Panc1 (cell line): Measurements from ENCODE around the gene GFY. TPM values are rescaled to one million over a fixed set of nuclear protein-coding genes. Genes with fewer than 3 reads are reported as not detected.

Source experiments
- ATAC-seq: fragments of 200-7000 bp; cut with Tn5 transposase; 2 replicates; pipeline ENCODE4 v1.9.1; 2020; ENCODE audit warnings: mild to moderate bottlenecking, moderate library complexity
- BruUV-seq: library from RNA; stranded (reverse); fragments of 400-500 nt; replicated peaks from 2 replicates; lab custom pipeline; 2021; lab: Mats Ljungman, UMichigan
- CTCF ChIA-PET: fragments of 300-600 bp; sonication (Branson Sonifier 250); formaldehyde crosslinking; loops from one replicate; lab custom pipeline; 2022; ENCODE audit warnings: antibody characterized with exemption; lab: Charles Lee
- POLR2A ChIA-PET: fragments of 300-600 bp; sonication (Branson Sonifier 250); formaldehyde crosslinking; loops from one replicate; lab custom pipeline; 2022; ENCODE audit warnings: antibody characterized with exemption; lab: Charles Lee
- DNase-seq: peaks from one replicate; pipeline ENCODE4 v3.0.0-alpha.2; 2010; ENCODE audit warnings: low read depth, low spot score
- H3K27ac ChIP-seq: 2 replicates; pipeline ENCODE4 v1.5.1; 2011; ENCODE audit warnings: mild to moderate bottlenecking, low read length, inconsistent platforms
- H3K27me3 ChIP-seq: fragments of 200-500 bp; sonication (Bioruptor generic); 2 replicates; pipeline ENCODE4 v1.6.0; 2014; ENCODE audit warnings: low read length, inconsistent platforms; ENCODE audit not compliant: control insufficient read depth, insufficient read depth
- H3K36me3 ChIP-seq: fragments of 200-500 bp; sonication (Bioruptor generic); 2 replicates; pipeline ENCODE4 v1.5.1; 2014; ENCODE audit warnings: inconsistent platforms, mild to moderate bottlenecking, low read length, moderate library complexity; ENCODE audit not compliant: control insufficient read depth, insufficient read depth
- H3K4me1 ChIP-seq: 2 replicates; pipeline ENCODE4 v1.5.1; 2011; ENCODE audit warnings: inconsistent platforms, mild to moderate bottlenecking, low read length, moderate library complexity; ENCODE audit not compliant: control insufficient read depth, insufficient read depth
- H3K4me3 ChIP-seq, 2 experiments: 2 replicates each; pipeline ENCODE4 v1.5.1; 2011 to 2012; ENCODE audit warnings: low read depth in 2 of 2, low read length in 2 of 2, mild to moderate bottlenecking in 2 of 2, inconsistent platforms in 1 of 2, moderate library complexity in 1 of 2
- H3K9me3 ChIP-seq: fragments of 200-500 bp; sonication (Bioruptor generic); 2 replicates; pipeline ENCODE4 v1.5.1; 2014; ENCODE audit warnings: low read depth, mild to moderate bottlenecking, inconsistent platforms, low read length, moderate library complexity; ENCODE audit not compliant: control insufficient read depth, insufficient read depth
- CTCF ChIP-seq: fragments of 450-650 bp; IDR thresholded peaks from 2 replicates; pipeline ENCODE4 v1.5.1; 2017; ENCODE audit warnings: mild to moderate bottlenecking
- POLR2AphosphoS5 ChIP-seq: IDR thresholded peaks from 2 replicates; pipeline ENCODE4 v1.6.1; 2012; ENCODE audit warnings: mild to moderate bottlenecking, low read depth, low read length, moderate library complexity
- REST ChIP-seq, 2 experiments: IDR thresholded peaks; 2 replicates each; pipeline ENCODE4 v1.6.1; 2011 to 2012; ENCODE audit warnings: low read depth in 2 of 2, control low read depth in 1 of 2, low read length in 1 of 2, mild to moderate bottlenecking in 1 of 2, moderate library complexity in 1 of 2; ENCODE audit not compliant: insufficient read depth in 1 of 2
- SIN3A ChIP-seq: IDR thresholded peaks from 2 replicates; pipeline ENCODE4 v1.6.1; 2012; ENCODE audit warnings: low read depth, mild to moderate bottlenecking, low read length, moderate library complexity, borderline replicate concordance; ENCODE audit not compliant: insufficient read depth
- TCF7L2 ChIP-seq: IDR thresholded peaks from 2 replicates; pipeline ENCODE4 v1.6.1; 2011; ENCODE audit warnings: mild to moderate bottlenecking, low read depth, low read length, inconsistent platforms
- in situ Hi-C: cut with HindIII; loops from 2 replicates; pipeline ENCODE4 v1.10.0; 2016; ENCODE audit warnings: low sequenced_read_pairs, low pct_unique_long_range_greater_than_20kb
- intact Hi-C: fragments of 100-400 bp; cut with micrococcal nuclease; formaldehyde crosslinking; loops from one replicate; pipeline ENCODE4 v1.10.0; 2022; ENCODE audit not compliant: unreplicated experiment
- total RNA-seq: library from RNA; stranded (reverse); gene quantifications from one replicate; pipeline ENCODE4 v1.2.1, GENCODE V29; 2021; ENCODE audit not compliant: unreplicated experiment

GFY gene
- total RNA-seq, 1 experiment from 2014 or later = not detected

GRCh38 chr19:49461656-49462055 lies 36.5 kb downstream of the GFY start:
- POLR2A ChIA-PET = no interaction called here

GRCh38 chr19:49462492-49462891 lies 37.3 kb downstream of the GFY start:
- Histone ChIP-seq H3K36me3 (no peaks in the 10 kb centered on the region), H3K27ac (no peak overlapping the region), H3K4me1 (no peaks in the 10 kb centered on the region), H3K27me3 (no peaks in the 10 kb centered on the region), H3K4me3 (no peak overlapping the region), H3K9me3 (no peaks in the 10 kb centered on the region)
- no peak for ATAC-seq
- TF ChIP-seq SIN3A = no peak
- TF ChIP-seq REST (IDR thresholded peaks at IDR 0.05; ENCODE audit: insufficient read depth in 1 of 2, low read depth in 2 of 2, low read length in 1 of 2) = no peak
- TF ChIP-seq CTCF = no peak
- no peak for TF ChIP-seq TCF7L2
- TF ChIP-seq POLR2AphosphoS5 = no peak
- DNase-seq = no peak
- ChIA-PET CTCF (no interaction called here), POLR2A (no interaction called here)
- no TSS peak for BruUV-seq
- in situ Hi-C loops = no loop called here
- intact Hi-C loops = no loop called here

More at GRCh38 chr19:49461656-49462055, 36.5 kb downstream of the GFY start:
- no peaks in the 10 kb centered on the region for H3K4me1 ChIP-seq
- no peak overlapping the region for H3K27ac ChIP-seq
- no peaks in the 10 kb centered on the region for H3K36me3 ChIP-seq
- DNase-seq (no peak), ATAC-seq (no peak)
- in situ Hi-C loops (no loop called here), intact Hi-C loops (no loop called here)
- CTCF ChIA-PET = no interaction called here
- no TSS peak for BruUV-seq
- H3K4me3 ChIP-seq = no peak overlapping the region
- H3K27me3 ChIP-seq = no peaks in the 10 kb centered on the region
- H3K9me3 ChIP-seq = no peaks in the 10 kb centered on the region
- TF ChIP-seq TCF7L2 = no peak
- no peak for TF ChIP-seq REST (IDR thresholded peaks at IDR 0.05; ENCODE audit: insufficient read depth in 1 of 2, low read depth in 2 of 2, low read length in 1 of 2)
- TF ChIP-seq SIN3A = no peak
- TF ChIP-seq POLR2AphosphoS5 = no peak
- no peak for TF ChIP-seq CTCF
